ENCODE measurements around the gene NDUFC2. TPM values are rescaled to one million over a fixed set of nuclear protein-coding genes. Genes with fewer than 3 reads are reported as not detected.

Gene NDUFC2
- polyA plus RNA-seq, 1 donor from 2014 or later = 269 TPM

- Histone ChIP-seq H2AFZ (ENCODE audit: low read depth, low read length) (no peak overlapping the region), H4K20me1 (ENCODE audit: insufficient read depth) (no peaks in the 10 kb centered on the region), H3K4me2 (ENCODE audit: low read length) (no peak overlapping the region), H3K27ac (ENCODE audit: low read length) (no peak overlapping the region), H3K4me3 (ENCODE audit: low read length) (no peak overlapping the region), H3K79me2 (replicated peaks; ENCODE audit: insufficient read depth, low read length) (no peaks in the 10 kb centered on the region), H3K27me3 (ENCODE audit: insufficient read depth, low read depth, low read length) (no peaks in the 10 kb centered on the region), H3K36me3 (ENCODE audit: insufficient read depth, low read length) (peaks cover 2% of the 10 kb centered on the region), H3K9me2 (ENCODE audit: insufficient read depth, low read length) (no peaks in the 10 kb centered on the region), H3K9me3 (ENCODE audit: low read length) (no peaks in the 10 kb centered on the region), H3K9ac (ENCODE audit: low read length) (no peak overlapping the region), H3F3A (ENCODE audit: insufficient read depth, low read length, poor library complexity, severe bottlenecking) (no peaks in the 10 kb centered on the region)
- no peak for TF ChIP-seq EP300 (conservative IDR thresholded peaks at IDR 0.05; ENCODE audit: poor library complexity, severe bottlenecking)
- no peak for TF ChIP-seq TAF1 (IDR thresholded peaks at IDR 0.05; ENCODE audit: low read depth)
- no peak for TF ChIP-seq SMC3 (conservative IDR thresholded peaks at IDR 0.05; ENCODE audit: poor library complexity)
- no peak for TF ChIP-seq POLR2AphosphoS5 (IDR thresholded peaks at IDR 0.05)
- TF ChIP-seq RAD21 (conservative IDR thresholded peaks at IDR 0.05) = no peak
- TF ChIP-seq MXI1 (conservative IDR thresholded peaks at IDR 0.05; ENCODE audit: poor library complexity, severe bottlenecking) = no peak
- TF ChIP-seq EZH2 (IDR thresholded peaks at IDR 0.05; ENCODE audit: borderline replicate concordance, insufficient read depth, low read length, poor library complexity, severe bottlenecking) = no peak
- TF ChIP-seq REST (IDR thresholded peaks at IDR 0.05; ENCODE audit: borderline replicate concordance) = no peak
- no peak for TF ChIP-seq CTCF (IDR thresholded peaks at IDR 0.05; ENCODE audit: poor library complexity, severe bottlenecking)
These were observed 14.5 kb downstream of the NDUFC2 start for GRCh38 chr11:78065203-78065602.

- Histone ChIP-seq H4K20me1 (ENCODE audit: insufficient read depth) (no peaks in the 10 kb centered on the region), H2AFZ (ENCODE audit: low read depth, low read length) (no peak within 1 kb of the TSS), H3K9me2 (ENCODE audit: insufficient read depth, low read length) (no peaks in the 10 kb centered on the region), H3K27ac (ENCODE audit: low read length) (no peak within 1 kb of the TSS), H3K9ac (ENCODE audit: low read length) (no peak within 1 kb of the TSS), H3K4me3 (ENCODE audit: low read length) (no peak within 1 kb of the TSS), H3K4me2 (ENCODE audit: low read length) (no peak within 1 kb of the TSS), H3K36me3 (ENCODE audit: insufficient read depth, low read length) (no peaks in the 10 kb centered on the region), H3K27me3 (ENCODE audit: insufficient read depth, low read depth, low read length) (no peaks in the 10 kb centered on the region), H3K79me2 (replicated peaks; ENCODE audit: insufficient read depth, low read length) (no peaks in the 10 kb centered on the region), H3F3A (ENCODE audit: insufficient read depth, low read length, poor library complexity, severe bottlenecking) (no peaks in the 10 kb centered on the region), H3K9me3 (ENCODE audit: low read length) (no peaks in the 10 kb centered on the region)
- TF ChIP-seq EZH2 (IDR thresholded peaks at IDR 0.05; ENCODE audit: borderline replicate concordance, insufficient read depth, low read length, poor library complexity, severe bottlenecking) (no peak), RAD21 (conservative IDR thresholded peaks at IDR 0.05) (no peak), REST (IDR thresholded peaks at IDR 0.05; ENCODE audit: borderline replicate concordance) (no peak), EP300 (conservative IDR thresholded peaks at IDR 0.05; ENCODE audit: poor library complexity, severe bottlenecking) (no peak), SMC3 (conservative IDR thresholded peaks at IDR 0.05; ENCODE audit: poor library complexity) (no peak), MXI1 (conservative IDR thresholded peaks at IDR 0.05; ENCODE audit: poor library complexity, severe bottlenecking) (no peak)
These were observed 16.1 kb downstream of the NDUFC2 start, which contains the start of gene THRSP for GRCh38 chr11:78063440-78064181. Gene THRSP (plus strand): TSS chr11:78063861. CDS start chr11:78063882, 21 bp downstream.
